HepG2 (cell line): ENCODE measurements around the gene TTN. TPM values are rescaled to one million over a fixed set of nuclear protein-coding genes. Genes with fewer than 3 reads are reported as not detected.

ENCODE experiments used
- MATR3 ChIP-seq: sonication (generic); formaldehyde crosslinking; IDR thresholded peaks from 2 replicates; pipeline ENCODE4 v1.4.0; 2020; ENCODE audit warnings: missing genetic modification reagents
- PHF20 ChIP-seq: sonication (generic); formaldehyde crosslinking; IDR thresholded peaks from 2 replicates; pipeline ENCODE4 v1.5.0; 2020; ENCODE audit warnings: mild to moderate bottlenecking, missing genetic modification reagents
- PRMT3 ChIP-seq: sonication (generic); formaldehyde crosslinking; IDR thresholded peaks from 2 replicates; pipeline ENCODE4 v1.8.1; 2022; ENCODE audit warnings: low read depth, mild to moderate bottlenecking, moderate library complexity, missing genetic modification reagents, borderline replicate concordance
- TAF1 ChIP-seq: sonication (generic); formaldehyde crosslinking; IDR thresholded peaks from 2 replicates; pipeline ENCODE4 v1.4.0; 2020; ENCODE audit warnings: missing genetic modification reagents
- U2AF2 ChIP-seq: fragments of 200-400 bp; formaldehyde crosslinking; IDR thresholded peaks from 2 replicates; pipeline ENCODE4 v1.6.1; 2017; ENCODE audit warnings: low read depth, mild to moderate bottlenecking, low read length
- ZBED4 ChIP-seq: sonication (generic); formaldehyde crosslinking; IDR thresholded peaks from 2 replicates; pipeline ENCODE4 v1.4.0; 2020; ENCODE audit warnings: missing genetic modification reagents, borderline replicate concordance
- ZFP62 ChIP-seq: sonication (generic); formaldehyde crosslinking; IDR thresholded peaks from 2 replicates; pipeline ENCODE4 v1.4.0; 2020; ENCODE audit warnings: missing genetic modification reagents
- ZGPAT ChIP-seq: IDR thresholded peaks from 2 replicates; pipeline ENCODE4 v1.6.1; 2016; ENCODE audit warnings: mild to moderate bottlenecking
- ZNF10 ChIP-seq: sonication (generic); formaldehyde crosslinking; IDR thresholded peaks from 2 replicates; pipeline ENCODE4 v1.4.0; 2020; ENCODE audit warnings: mild to moderate bottlenecking, low read depth, missing genetic modification reagents, borderline replicate concordance
- ZNF569 ChIP-seq: sonication (generic); formaldehyde crosslinking; IDR thresholded peaks from 2 replicates; pipeline ENCODE4 v1.5.0; 2020; ENCODE audit warnings: mild to moderate bottlenecking, missing genetic modification reagents, moderate library complexity, borderline replicate concordance
- ZNF646 ChIP-seq: sonication (generic); formaldehyde crosslinking; IDR thresholded peaks from 2 replicates; pipeline ENCODE4 v1.9.0; 2021; ENCODE audit warnings: mild to moderate bottlenecking, missing genetic modification reagents
- ZNF772 ChIP-seq: sonication (generic); formaldehyde crosslinking; IDR thresholded peaks from 2 replicates; pipeline ENCODE4 v1.5.0; 2020; ENCODE audit warnings: mild to moderate bottlenecking, missing genetic modification reagents
- ZSCAN9 ChIP-seq: IDR thresholded peaks from 2 replicates; pipeline ENCODE4 v1.6.1; 2016; ENCODE audit warnings: borderline replicate concordance
- polyA plus RNA-seq, 8 experiments: library from polyadenylated mRNA; depleted of rRNA in 3 of 8; stranded (reverse) in 7 of 8; unstranded in 1 of 8; fragments of >200 nt; fragmentation: Illumina TruSeq in 4 of 8; extraction: Trizol in 4 of 8; gene quantifications; 2 replicates each; pipeline versions ENCODE4 v1.2.1 to v1.2.3, GENCODE V29; 2011 to 2016; ENCODE audit warnings: low read depth in 4 of 8, missing spikeins in 1 of 8, mixed read lengths in 1 of 8; ENCODE audit not compliant: insufficient read depth in 1 of 8
- total RNA-seq, 5 experiments: library from RNA; depleted of rRNA; stranded (reverse); fragments of >200 nt; fragmentation: Illumina TruSeq; extraction: Trizol; gene quantifications; 2 replicates each; pipeline ENCODE4 v1.2.3, GENCODE V29; 2016; ENCODE audit warnings: low read depth in 1 of 5
- TF ChIP-seq, protein P1 (sequence below): sonication (generic); formaldehyde crosslinking; IDR thresholded peaks from 2 replicates; pipeline ENCODE4 v1.4.0; 2020; ENCODE audit warnings: missing genetic modification reagents

Gene TTN
- total and polyA plus RNA-seq, 2 of the 13 experiments (the other 11 are each of a cell fraction or from before 2014, with no cell fraction given), result under 0.01 TPM

DNA sequence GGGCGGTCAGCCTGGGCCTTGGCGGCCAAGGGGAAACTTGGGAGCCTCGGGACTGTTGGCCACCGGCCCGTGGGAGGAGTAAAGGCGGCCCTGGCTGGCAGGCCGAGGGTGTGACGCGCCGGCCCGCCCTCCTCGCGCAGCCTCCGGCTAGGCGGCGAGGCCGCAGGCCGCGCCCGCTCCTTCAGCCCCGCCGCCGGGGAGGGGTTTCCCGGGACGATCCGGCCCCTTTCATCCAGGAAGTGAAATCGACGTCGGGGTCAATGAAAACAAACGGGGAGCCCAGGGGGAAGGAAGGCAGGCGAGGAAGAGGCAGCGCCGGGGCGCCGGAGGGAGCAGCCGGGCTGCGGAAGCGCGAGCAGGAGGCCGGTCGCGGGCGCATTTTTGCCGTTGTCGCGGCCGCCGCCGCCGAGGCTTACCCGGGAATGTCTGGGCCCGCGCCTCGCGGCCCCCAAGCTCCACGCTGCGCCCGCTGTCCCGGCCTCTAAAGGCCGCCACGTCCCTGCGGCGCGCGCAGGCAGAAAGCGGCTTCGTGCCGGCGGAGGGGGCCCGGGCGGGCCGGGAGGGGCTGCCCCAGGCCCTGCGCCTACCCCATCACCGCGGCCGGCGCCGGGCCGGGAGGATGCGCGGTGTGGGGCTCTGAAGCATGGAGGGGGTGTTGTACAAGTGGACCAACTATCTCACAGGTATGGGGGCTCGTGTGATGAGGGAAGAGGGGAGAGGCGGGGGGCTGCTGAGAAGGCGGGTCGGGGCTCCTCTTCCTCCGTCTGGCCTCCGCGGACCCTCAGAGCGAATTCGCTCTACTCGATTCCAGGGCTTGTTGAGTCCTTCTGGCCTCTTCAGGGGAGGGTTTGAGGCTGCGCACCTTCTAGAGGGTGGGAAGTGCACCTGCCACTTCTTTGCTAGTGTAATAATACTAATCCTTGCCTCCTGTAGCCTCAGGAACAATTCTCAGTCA is 326.7 kb downstream of the TTN start, which contains the start of gene PLEKHA3 (continued):
- TF ChIP-seq ZNF646 (no peak), ZNF10 (no peak), ZNF772 (CRISPR knock-in tag) (peak; percentile 67; the same call in 1 of the 2 replicates), ZGPAT (CRISPR knock-in tag) (peak; percentile 79), ZBED4 (no peak; the same call in 1 of the 2 replicates), ZFP62 (CRISPR knock-in tag) (no peak), PHF20 (CRISPR knock-in tag) (peak; percentile 41; the same call in 1 of the 2 replicates), TAF1 (CRISPR knock-in tag) (peak; percentile 69), U2AF2 (no peak), MATR3 (CRISPR knock-in tag) (no peak), ZSCAN9 (no peak), PRMT3 (CRISPR knock-in tag) (no peak), ZNF569 (no peak)
- TF ChIP-seq, protein P1, sequence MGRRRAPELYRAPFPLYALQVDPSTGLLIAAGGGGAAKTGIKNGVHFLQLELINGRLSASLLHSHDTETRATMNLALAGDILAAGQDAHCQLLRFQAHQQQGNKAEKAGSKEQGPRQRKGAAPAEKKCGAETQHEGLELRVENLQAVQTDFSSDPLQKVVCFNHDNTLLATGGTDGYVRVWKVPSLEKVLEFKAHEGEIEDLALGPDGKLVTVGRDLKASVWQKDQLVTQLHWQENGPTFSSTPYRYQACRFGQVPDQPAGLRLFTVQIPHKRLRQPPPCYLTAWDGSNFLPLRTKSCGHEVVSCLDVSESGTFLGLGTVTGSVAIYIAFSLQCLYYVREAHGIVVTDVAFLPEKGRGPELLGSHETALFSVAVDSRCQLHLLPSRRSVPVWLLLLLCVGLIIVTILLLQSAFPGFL (CRISPR knock-in tag), result no peak
